ENCODE measurements around the gene PLD2. TPM values are rescaled to one million over a fixed set of nuclear protein-coding genes. Genes with fewer than 3 reads are reported as not detected.

PLD2 gene
- total and polyA plus RNA-seq, 9 of the 15 experiments (the other 6 are each of a cell fraction or from before 2014, with no cell fraction given) = 0.20 to 7.5 (median 3.3) TPM

- TF ChIP-seq ZNF143 (CRISPR knock-in tag; IDR thresholded peaks at IDR 0.05) = no peak
- TF ChIP-seq IRF9 (tag; IDR thresholded peaks at IDR 0.05) = no peak
- TF ChIP-seq ZKSCAN8 (CRISPR knock-in tag; IDR thresholded peaks at IDR 0.05) = no peak
Measured at GRCh38 chr17:4789701-4789950, 17.3 kb upstream of the PLD2 start (continued).

GRCh38 chr17:4789951-4790704 lies 16.8 kb upstream of the PLD2 start:
- peak overlapping the region; percentile 82 for H3K27ac ChIP-seq (ENCODE audit: extremely low read depth, low read depth, low read length)
- FAIRE-seq = peak; percentile 73
- ChIA-PET POLR2A (interaction anchor here (0.7 to 1.5 kb wide), 6 partner anchors 9 to 683 kb away, joined by 3 to 7 read pairs (median 4); partner anchors contain the start of gene ARRB2), CTCF (ENCODE audit: low intra/inter-chr PET ratio) (interaction anchor here (0.6 to 2.9 kb wide), 4 partner anchors 58 to 114 kb away, joined by 3 to 13 read pairs (median 4); partner anchors contain the start of genes ARRB2 and MED11)
- BruUV-seq (replicated peaks) = no TSS peak
- no peaks in the 10 kb centered on the region for H4K20me1 ChIP-seq (replicated peaks; ENCODE audit: control insufficient read depth, insufficient read depth, low read length)
- H3K9me1 ChIP-seq (ENCODE audit: control insufficient read depth, insufficient read depth, low read length) = no peaks in the 10 kb centered on the region
- peak; percentile 85 to 91 (median 88) for DNase-seq (ENCODE audit: extremely low read depth in 1 of 4, low spot score in 3 of 4)
- no peaks in the 10 kb centered on the region for H3K36me3 ChIP-seq (ENCODE audit: control insufficient read depth, insufficient read depth, low read length)
- peaks cover 0 to 31% of the 10 kb centered on the region in 2 experiments; a peak in 2 of 5 replicates for H3K4me1 ChIP-seq (replicated peaks in 1 of 2; ENCODE audit: control insufficient read depth in 2 of 2, insufficient read depth in 2 of 2, low read length in 2 of 2)
- H2AFZ ChIP-seq (ENCODE audit: low read depth, low read length) = peak overlapping the region; percentile 94
- WGBS (ENCODE audit: insufficient coverage, low coverage, missing lambda C conversion rate) = 0% methylated on average over 15 of the region's 91 CpGs
- in situ Hi-C loops (cut with MboI) = no loop called here
- H3K4me3 ChIP-seq = peak overlapping the region; percentile 60
- intact Hi-C loops (cut with micrococcal nuclease) = loop anchor here (2.0 kb wide), 1 partner anchor 79 kb away; the partner anchor contains the start of gene ARRB2
- peak; percentile 98 for ATAC-seq
- peak overlapping the region; percentile 69 to 93 for H3K9ac ChIP-seq (ENCODE audit: insufficient read depth in 1 of 2, low read depth in 2 of 2, low read length in 2 of 2)
- no peaks in the 10 kb centered on the region for H3K9me3 ChIP-seq (replicated peaks; ENCODE audit: control insufficient read depth, insufficient read depth, low read depth, low read length)
- H3K4me2 ChIP-seq (ENCODE audit: insufficient read depth, low read length) = peak overlapping the region; percentile 86
- H3K79me2 ChIP-seq (ENCODE audit: control insufficient read depth, insufficient read depth, low read length) = peaks cover 6% of the 10 kb centered on the region; the same call in 2 of the 3 replicates
- H3K27me3 ChIP-seq (ENCODE audit: control insufficient read depth in 2 of 2, insufficient read depth in 2 of 2, low read length in 2 of 2) = peaks cover 3 to 11% of the 10 kb centered on the region in 2 experiments; a peak in 3 of 5 replicates
- no peak for TF ChIP-seq ZNF398 (CRISPR knock-in tag; IDR thresholded peaks at IDR 0.05)
- TF ChIP-seq ZNF609 (CRISPR knock-in tag; IDR thresholded peaks at IDR 0.05; ENCODE audit: borderline replicate concordance) = no peak
- peak; percentile 87 for TF ChIP-seq GABPB1 (CRISPR knock-in tag; IDR thresholded peaks at IDR 0.05)
- TF ChIP-seq TAF1 (IDR thresholded peaks at IDR 0.05; ENCODE audit: control insufficient read depth, extremely low read depth, insufficient read depth, low read length, severe bottlenecking) = peak; percentile 12
- TF ChIP-seq ZBTB1 (CRISPR knock-in tag; IDR thresholded peaks at IDR 0.05; ENCODE audit: borderline replicate concordance, low read depth) = peak; percentile 77
- TF ChIP-seq ZNF146 (CRISPR knock-in tag; IDR thresholded peaks at IDR 0.05; ENCODE audit: unreplicated experiment) = no peak
- peak; percentile 69; the same call in 1 of the 2 replicates for TF ChIP-seq POLR2A (conservative IDR thresholded peaks at IDR 0.05)
- no peak for TF ChIP-seq KAT8 (IDR thresholded peaks at IDR 0.05; ENCODE audit: low read depth)
- TF ChIP-seq ZNF583 (CRISPR knock-in tag; IDR thresholded peaks at IDR 0.05) = no peak
- TF ChIP-seq CREM (IDR thresholded peaks at IDR 0.05; ENCODE audit: low read depth) = peak; percentile 48
